DMS114 treated with DMSO at 0.1 percent for 48 hours (cell line): Measurements from ENCODE around the gene CARM1.
"Not testable (repeated sequence)": the region's sequence is repeated elsewhere in the genome, so short reads cannot be mapped to it uniquely, and the experiment has no call there.

Experiments
- DNase-seq: peaks from one replicate; lab custom pipeline; 2025; ENCODE audit not compliant: unreplicated experiment; lab: John Stamatoyannopoulos, UW

Gene CARM1

GRCh38 chr19:10927730-10928562 is 56.6 kb downstream of the CARM1 start:
- DNase-seq: no peak

GRCh38 chr19:10928563-10929401 is 57.4 kb downstream of the CARM1 start, which contains the start of the genes TIMM29 and YIPF2:
TIMM29 (plus strand) TSS chr19:10928811; CDS start chr19:10928823, 12 bp downstream.
YIPF2 (minus strand) TSS chr19:10928639; CDS start chr19:10928410, 229 bp downstream.
- peak; percentile 83 for DNase-seq

- no peak for DNase-seq
Observed at GRCh38 chr19:10929402-10929794, 58.0 kb downstream of the CARM1 start.

GRCh38 chr19:10935371-10936059 is 64.2 kb downstream of the CARM1 start:
- DNase-seq: no peak

DNA sequence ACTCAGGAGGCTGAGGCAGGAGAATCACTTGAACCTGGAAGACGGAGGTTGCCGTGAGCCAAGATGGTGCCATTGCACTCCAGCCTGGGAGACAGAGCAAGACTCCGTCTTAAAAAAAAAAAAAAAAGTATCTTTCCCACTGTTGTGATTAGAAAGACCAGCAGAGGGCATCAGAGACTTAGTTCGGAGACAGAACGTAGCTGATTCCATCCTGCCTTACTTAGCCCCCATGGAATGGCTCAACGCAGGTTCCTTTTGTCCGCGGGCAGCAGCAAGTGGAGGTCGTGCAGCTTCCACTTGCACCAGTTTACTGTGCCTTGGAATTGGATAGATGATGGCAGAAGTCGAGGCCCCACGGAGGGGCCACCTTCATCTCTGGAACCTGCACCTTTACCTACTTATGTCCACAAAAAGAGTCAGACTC is 65.3 kb downstream of the CARM1 start:
- DNase-seq: peak; percentile 66

- DNase-seq: not testable (repeated sequence)
Observed at GRCh38 chr19:10941649-10942048, 70.3 kb downstream of the CARM1 start.

DNA sequence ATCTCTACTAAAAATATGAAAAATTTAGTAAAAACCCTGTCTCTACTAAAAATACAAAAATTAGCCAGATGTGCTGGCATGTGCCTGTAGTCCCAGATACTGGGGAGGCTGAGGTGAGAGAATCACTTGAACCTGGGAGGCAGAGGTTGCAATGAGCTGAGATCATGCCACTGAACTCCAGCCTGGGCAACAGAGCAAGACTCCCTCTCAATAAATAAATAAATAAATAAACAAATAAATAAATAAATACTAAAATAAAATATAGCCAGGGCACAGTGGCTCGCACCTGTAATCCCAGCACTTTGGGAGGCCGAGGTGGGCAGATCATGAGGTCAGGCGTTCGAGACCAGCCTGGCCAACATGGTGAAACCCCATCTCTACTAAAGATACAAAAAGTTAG is 72.1 kb downstream of the CARM1 start:
- not testable (repeated sequence) for DNase-seq

DNA sequence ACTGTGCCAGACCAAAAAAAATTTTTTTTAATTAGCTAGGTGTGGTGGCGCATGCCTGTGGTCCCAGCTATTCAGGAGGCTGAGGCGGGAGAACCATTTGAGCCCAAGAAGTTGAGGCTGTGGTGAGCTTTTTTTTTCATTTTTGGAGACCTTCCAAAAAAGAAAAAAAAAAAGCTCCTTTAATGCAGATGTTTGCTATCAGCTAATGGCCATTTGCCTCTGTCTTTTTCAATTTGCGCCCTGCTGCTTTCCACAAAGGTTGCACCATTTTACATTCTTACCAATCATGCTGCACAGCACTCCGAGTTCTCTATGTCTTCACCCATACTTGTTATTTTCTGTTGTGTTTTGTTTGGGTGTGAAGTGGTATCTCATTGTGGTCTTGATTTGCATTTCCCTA is 73.9 kb downstream of the CARM1 start:
- no peak for DNase-seq

DNA sequence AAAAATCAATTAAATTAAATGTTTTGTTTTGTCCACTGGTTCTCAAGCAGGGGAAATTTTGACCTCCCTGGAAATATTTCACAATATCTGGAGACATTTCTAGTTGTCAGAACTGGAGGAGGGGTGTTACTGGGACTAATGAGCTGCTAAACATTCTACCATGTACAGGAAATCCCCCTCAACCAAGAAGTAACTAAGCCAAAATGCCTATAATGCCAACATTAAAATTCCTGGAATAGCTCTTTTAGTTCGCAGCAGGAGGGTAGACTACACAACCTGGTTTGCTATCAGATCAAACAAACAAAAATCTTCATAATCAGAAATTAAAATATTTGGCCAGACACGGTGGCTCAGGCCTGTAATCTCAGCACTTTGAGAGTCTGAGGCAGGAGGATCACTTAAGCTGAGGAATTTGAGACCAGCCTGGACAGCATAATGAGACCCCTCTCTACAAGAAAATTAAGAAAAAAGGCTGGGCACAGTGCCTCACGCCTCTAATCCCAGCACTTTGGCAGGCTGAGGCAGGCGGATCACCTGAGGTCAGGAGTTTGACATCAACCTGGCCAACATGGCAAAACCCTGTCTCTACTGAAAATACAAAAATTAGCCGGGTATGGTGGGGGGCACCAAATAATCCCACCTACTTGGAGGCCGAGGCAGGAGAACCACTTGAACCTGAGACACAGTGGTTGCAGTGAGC is 75.8 kb downstream of the CARM1 start:
- DNase-seq: no peak

GRCh38 chr19:10952809-10953208 is 81.5 kb downstream of the CARM1 start:
- no peak for DNase-seq

DNA sequence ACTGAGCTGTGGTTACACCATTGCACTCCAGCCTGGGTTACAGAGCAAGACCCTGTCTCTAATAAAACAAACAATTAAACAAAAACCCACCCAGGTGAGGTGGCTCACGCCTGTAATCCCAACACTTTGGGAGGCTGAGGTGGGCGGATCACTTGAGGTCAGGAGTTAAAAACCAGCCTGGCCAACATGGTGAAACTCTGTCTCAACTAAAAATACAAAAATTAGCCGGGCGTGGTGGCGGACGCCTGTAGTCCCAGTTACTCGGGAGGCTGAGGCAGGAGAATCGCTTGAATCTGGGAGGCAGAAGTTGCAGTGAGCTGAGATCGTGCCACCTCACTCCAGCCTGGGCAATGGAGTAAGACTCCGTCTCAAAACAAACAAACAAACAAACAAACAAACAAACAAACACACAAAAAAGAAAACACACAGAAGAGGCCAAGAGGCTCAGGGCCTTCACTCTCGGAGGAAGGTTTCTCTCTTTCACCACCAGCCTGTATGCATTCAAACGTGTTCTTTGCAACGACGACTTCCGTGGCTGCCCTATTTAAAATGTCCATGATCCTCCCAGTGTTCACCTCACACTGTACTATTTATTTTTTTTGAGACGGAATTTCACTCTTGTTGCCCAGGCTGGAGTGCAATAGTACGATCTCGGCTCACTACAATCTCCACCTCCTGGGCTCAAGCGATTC is 88.1 kb downstream of the CARM1 start:
- not testable (repeated sequence) for DNase-seq

DNA sequence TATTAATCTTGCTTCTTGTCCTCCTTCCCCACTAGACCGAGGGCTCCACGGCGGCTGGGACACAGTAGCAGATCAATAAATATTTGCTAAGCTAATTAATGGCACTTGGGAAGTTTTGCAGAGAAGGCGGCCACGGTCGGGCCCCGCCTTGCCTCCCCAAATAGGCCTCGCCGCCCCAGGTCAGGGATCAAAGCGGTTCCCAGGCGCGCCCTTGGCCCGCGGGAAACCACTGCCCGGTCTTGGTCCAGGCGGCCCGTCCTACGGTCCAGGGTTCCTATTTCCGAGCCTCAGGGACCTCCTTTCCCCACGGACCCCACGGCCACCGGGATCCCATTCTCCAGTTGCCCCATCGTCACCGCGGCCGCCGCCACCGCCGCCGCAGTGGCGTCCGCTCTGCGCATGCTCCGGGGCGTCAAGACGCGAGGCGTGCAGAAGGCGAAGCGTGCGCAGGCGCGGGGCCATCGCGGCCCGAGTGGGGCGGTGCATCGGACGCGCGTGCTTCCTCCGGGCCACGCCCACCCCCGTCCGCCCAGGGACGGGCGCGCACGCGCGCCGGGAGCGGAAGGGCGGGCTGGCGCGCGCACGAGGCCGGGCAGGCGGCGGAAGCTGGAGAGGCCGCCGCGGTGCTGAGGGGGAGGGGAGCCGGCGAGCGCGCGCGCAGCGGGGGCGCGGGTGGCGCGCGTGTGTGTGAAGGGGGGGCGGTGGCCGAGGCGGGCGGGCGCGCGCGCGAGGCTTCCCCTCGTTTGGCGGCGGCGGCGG is 89.1 kb downstream of the CARM1 start, which contains the start of gene SMARCA4:
SMARCA4 (plus strand) TSS at position 717 of the 759 bp plus-strand sequence. CDS start 23,122 bp downstream, outside the sequence.
- DNase-seq: peak; percentile 73

GRCh38 chr19:10961073-10961860 is 89.9 kb downstream of the CARM1 start:
- DNase-seq: no peak

DNA sequence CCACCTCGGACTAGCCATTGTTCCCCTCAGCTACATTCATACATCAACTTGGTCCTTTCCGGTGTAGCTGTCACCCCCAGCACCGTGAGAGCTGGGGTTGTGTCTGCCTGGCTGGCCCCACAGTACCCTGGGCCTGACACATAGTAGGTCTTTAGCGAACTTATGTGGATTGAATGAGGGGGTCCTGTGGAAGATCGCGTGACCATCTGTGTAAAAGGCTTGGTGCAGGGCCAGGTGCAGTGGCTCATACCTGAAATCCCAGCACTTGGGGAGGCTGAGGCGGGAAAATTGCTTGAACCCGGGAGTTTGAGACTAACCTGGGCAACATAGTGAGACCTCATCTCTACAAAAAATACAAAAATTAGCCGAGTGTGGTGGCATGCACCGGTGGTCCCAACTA is 91.5 kb downstream of the CARM1 start:
- no peak for DNase-seq

- no peak for DNase-seq
Observed at GRCh38 chr19:10963865-10964264, 92.5 kb downstream of the CARM1 start.

DNA sequence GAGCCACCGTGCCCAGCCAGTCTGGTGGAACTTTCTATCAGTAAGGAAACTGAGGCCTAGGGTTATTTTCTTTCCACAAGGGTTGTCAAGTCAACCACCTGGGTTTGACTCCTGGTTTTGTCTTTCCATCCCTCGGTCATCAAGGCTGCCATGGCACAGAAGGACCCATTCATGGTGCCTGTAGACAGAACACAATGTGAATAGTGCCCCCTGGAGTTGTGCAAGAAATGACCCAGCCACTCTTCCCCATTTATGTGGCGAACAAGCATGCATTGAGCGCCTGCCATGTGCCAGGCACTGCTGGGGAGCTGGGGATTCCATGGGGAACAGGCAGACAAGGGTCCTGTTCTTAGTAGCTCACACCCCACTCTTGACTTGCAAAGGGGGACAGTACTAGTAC is 93.5 kb downstream of the CARM1 start:
- no peak for DNase-seq

DNA sequence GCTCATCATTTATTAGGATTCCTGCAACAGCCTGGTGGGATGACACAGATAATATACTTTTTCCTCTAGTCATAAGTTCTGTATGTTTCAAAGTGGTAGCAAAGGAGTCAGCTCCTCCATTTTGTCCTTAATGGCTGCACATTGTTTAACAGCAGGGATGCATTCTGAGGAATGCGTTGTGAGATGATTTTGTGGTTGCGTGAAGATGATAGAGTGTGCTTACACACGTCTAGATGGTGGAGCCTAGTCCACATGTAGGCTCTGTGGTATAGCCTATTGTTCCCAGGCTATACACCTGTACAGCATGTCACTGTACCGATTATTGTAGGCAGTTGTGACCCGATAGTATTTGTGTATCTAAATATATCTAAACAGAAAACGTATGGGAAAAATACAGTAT is 94.0 kb downstream of the CARM1 start:
- DNase-seq: no peak

DNA sequence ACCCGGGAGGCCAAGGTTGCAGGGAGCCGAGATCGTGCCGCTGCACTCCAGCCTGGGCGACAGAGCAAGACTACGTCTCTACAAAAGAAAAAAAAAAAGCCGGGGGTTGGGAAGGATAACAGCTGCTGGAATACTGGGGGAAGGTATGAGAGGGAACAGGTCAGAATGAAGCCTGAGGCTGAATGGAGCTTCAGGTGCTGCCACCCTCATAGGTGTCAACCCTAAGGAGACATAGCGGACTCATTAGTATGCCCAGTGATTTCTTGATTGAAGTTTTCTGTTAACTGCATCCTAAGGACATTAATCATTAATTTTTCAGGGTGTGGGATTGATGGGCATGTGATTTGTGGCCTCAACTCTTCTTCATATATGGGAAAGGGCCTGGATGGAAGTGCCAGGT is 95.5 kb downstream of the CARM1 start:
- DNase-seq: no peak
